CD4-positive, CD25-positive, alpha-beta regulatory T cell (primary cell): Measurements from ENCODE around the gene SUMF2. TPM values are rescaled to one million over a fixed set of nuclear protein-coding genes. Genes with fewer than 3 reads are reported as not detected.
A peak's percentile ranks its signal among the peaks of the same experiment; 100 is the strongest.
"Not testable (repeated sequence)": the region's sequence is repeated elsewhere in the genome, so short reads cannot be mapped to it uniquely, and the experiment has no call there.

Experiments used
- ATAC-seq, 2 donors: fragments of 150-1000 bp; cut with Tn5 transposase; one replicate each; pipeline ENCODE4 v1.10.0; 2021; ENCODE audit warnings: low read depth in 2 of 2, moderate number of reproducible peaks in 2 of 2, moderate library complexity in 1 of 2
- DNase-seq, 3 donors: peaks; one replicate each; pipeline versions ENCODE4 v3.0.0 to v3.0.0-alpha.2; 2012 to 2022; ENCODE audit warnings: mixed read lengths in 1 of 3
- H3K27ac ChIP-seq: one replicate; pipeline ENCODE4 v1.7.0; 2013; ENCODE audit warnings: mild to moderate bottlenecking, low read length; ENCODE audit not compliant: insufficient read depth, poor library complexity, severe bottlenecking
- H3K27me3 ChIP-seq: one replicate; pipeline ENCODE4 v1.7.0; 2013; ENCODE audit warnings: low read length; ENCODE audit not compliant: control insufficient read depth, insufficient read depth
- H3K36me3 ChIP-seq: one replicate; pipeline ENCODE4 v1.7.0; 2013; ENCODE audit warnings: mild to moderate bottlenecking, low read length, moderate library complexity; ENCODE audit not compliant: control insufficient read depth, insufficient read depth
- H3K4me1 ChIP-seq: 2 replicates; pipeline ENCODE4 v1.7.0; 2013; ENCODE audit warnings: mild to moderate bottlenecking, low read length; ENCODE audit not compliant: insufficient read depth, control insufficient read depth, poor library complexity, severe bottlenecking
- H3K4me3 ChIP-seq: one replicate; pipeline ENCODE4 v1.7.0; 2013; ENCODE audit warnings: low read depth, mild to moderate bottlenecking, low read length, moderate library complexity
- H3K9me3 ChIP-seq, 2 experiments: 1 replicate in 1 of 2; 2 replicates in 1 of 2; pipeline ENCODE4 v1.7.0; 2013; ENCODE audit warnings: low read length in 2 of 2, mild to moderate bottlenecking in 1 of 2, moderate library complexity in 1 of 2; ENCODE audit not compliant: control insufficient read depth in 2 of 2
- H3K27ac Mint-ChIP-seq, 3 donors: one replicate each; pipeline ENCODE4 v1.8.0; 2020 to 2022; ENCODE audit warnings: mild to moderate bottlenecking in 3 of 3, mixed read lengths in 3 of 3, moderate library complexity in 2 of 3
- H3K27me3 Mint-ChIP-seq: one replicate; pipeline ENCODE4 v1.8.0; 2022; ENCODE audit warnings: mild to moderate bottlenecking, mixed read lengths
- H3K36me3 Mint-ChIP-seq: one replicate; pipeline ENCODE4 v1.8.0; 2020; ENCODE audit warnings: mixed read lengths
- H3K4me1 Mint-ChIP-seq, 4 donors: one replicate each; pipeline ENCODE4 v1.8.0; 2020 to 2022; ENCODE audit warnings: mixed read lengths in 4 of 4, mild to moderate bottlenecking in 1 of 4
- H3K4me3 Mint-ChIP-seq, 4 donors: one replicate each; pipeline ENCODE4 v1.8.0; 2020 to 2022; ENCODE audit warnings: mild to moderate bottlenecking in 4 of 4, mixed read lengths in 4 of 4, moderate library complexity in 3 of 4
- H3K9me3 Mint-ChIP-seq, 7 donors: one replicate each; pipeline ENCODE4 v1.8.0; 2020 to 2022; ENCODE audit warnings: mixed read lengths in 7 of 7, mild to moderate bottlenecking in 3 of 7, moderate library complexity in 2 of 7
- polyA plus RNA-seq, 4 donors: library from polyadenylated mRNA; unstranded; fragments of 300-500 nt; fragmentation: Illumina TruSeq; gene quantifications; one replicate each; pipeline ENCODE4 v1.2.3, GENCODE V29; 2021
- total RNA-seq: library from RNA; stranded (reverse); gene quantifications from one replicate; pipeline ENCODE4 v1.2.3, GENCODE V29; 2022

Gene SUMF2
- total and polyA plus RNA-seq, 5 donors from 2014 or later, result 114 to 205 (median 182) TPM

- peaks cover 24% of the 10 kb centered on the region for H3K36me3 ChIP-seq
- Mint-ChIP-seq H3K36me3 (peaks cover 17% of the 10 kb centered on the region), H3K4me1 (peaks cover 0 to 3% (median 0%) of the 10 kb centered on the region in 4 donors), H3K4me3 (no peak overlapping the region), H3K27ac (no peak overlapping the region), H3K9me3 (no peaks in the 10 kb centered on the region), H3K27me3 (no peaks in the 10 kb centered on the region)
- no peaks in the 10 kb centered on the region for H3K27me3 ChIP-seq
- H3K9me3 ChIP-seq, result no peaks in the 10 kb centered on the region
- no peak overlapping the region for H3K4me3 ChIP-seq
- no peak for ATAC-seq
- no peak overlapping the region for H3K27ac ChIP-seq
- no peak for DNase-seq
- H3K4me1 ChIP-seq, result no peaks in the 10 kb centered on the region
These were observed 17.7 kb downstream of the SUMF2 start for GRCh38 chr7:56081626-56082340.

DNA sequence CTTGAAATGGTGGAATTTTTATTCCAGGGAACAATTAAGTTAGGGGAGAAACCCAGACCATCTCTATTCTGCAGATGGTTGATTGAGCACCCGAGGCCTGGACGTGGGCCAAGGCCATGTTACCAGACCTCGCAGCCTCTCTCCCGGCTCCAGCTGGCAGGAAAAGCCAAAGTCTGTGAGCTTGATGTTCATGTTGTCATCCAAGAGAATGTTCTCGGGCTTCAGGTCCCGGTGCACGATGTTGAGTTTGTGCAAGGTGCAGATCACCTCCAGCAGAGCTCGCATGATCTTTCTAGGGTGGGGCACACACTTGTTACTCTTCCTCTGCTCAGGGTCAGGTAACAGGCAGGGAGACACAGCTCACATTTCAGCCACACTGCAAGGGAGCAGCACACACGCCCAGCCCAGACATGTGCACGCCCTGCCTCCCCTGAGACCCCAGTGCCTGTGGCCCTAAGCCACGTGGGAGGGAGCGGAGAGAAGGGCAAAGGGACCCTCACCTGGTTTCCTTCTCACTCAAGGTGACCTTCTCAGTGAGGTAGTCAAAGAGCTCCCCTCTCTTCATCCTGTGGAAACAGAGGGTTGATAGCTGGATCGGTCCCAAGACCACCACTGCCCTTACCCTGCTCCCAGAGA, 19.2 kb downstream of the SUMF2 start:
- H3K4me1 Mint-ChIP-seq, result peaks cover 0 to 3% (median 0%) of the 10 kb centered on the region in 4 donors
- H3K9me3 Mint-ChIP-seq, result no peaks in the 10 kb centered on the region
- Histone ChIP-seq H3K9me3 (no peaks in the 10 kb centered on the region), H3K36me3 (peaks cover 23% of the 10 kb centered on the region), H3K27me3 (no peaks in the 10 kb centered on the region), H3K4me1 (no peaks in the 10 kb centered on the region), H3K27ac (no peak overlapping the region), H3K4me3 (no peak overlapping the region)
- H3K4me3 Mint-ChIP-seq, result no peak overlapping the region
- DNase-seq (no peak), ATAC-seq (peak in 1 of 2 donors; percentile 5)
- H3K27ac Mint-ChIP-seq, result peak overlapping the region in 1 of 3 donors; percentile 64
- H3K36me3 Mint-ChIP-seq, result peaks cover 16% of the 10 kb centered on the region
- H3K27me3 Mint-ChIP-seq, result no peaks in the 10 kb centered on the region

DNA sequence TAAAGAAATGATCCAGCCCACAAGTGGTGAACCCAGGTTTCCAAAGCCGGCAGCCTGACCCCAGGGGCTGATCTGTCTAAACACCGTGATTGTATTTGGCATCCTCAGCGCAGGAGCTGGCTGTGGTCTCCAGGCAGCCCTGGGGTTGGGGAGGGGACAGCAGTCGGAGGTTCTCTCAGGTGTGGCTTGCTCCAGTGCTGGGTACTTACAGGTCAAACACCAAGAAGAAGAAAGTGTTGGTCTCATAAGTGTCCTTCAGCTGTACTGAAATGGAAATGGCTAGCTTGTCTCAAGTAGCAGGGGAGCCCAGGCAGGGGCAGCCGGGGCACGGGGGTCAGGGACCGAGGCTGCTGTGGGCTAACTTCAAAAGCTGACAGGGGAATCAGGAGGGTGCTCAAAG, 22.7 kb downstream of the SUMF2 start:
- Histone ChIP-seq H3K4me3 (no peak overlapping the region), H3K4me1 (no peaks in the 10 kb centered on the region), H3K9me3 (no peaks in the 10 kb centered on the region), H3K27me3 (no peaks in the 10 kb centered on the region), H3K27ac (no peak overlapping the region), H3K36me3 (peaks cover 8% of the 10 kb centered on the region)
- Mint-ChIP-seq H3K36me3 (peaks cover 11% of the 10 kb centered on the region), H3K4me3 (no peak overlapping the region), H3K9me3 (no peaks in the 10 kb centered on the region), H3K27me3 (no peaks in the 10 kb centered on the region), H3K4me1 (peaks cover 0 to 3% (median 0%) of the 10 kb centered on the region in 4 donors), H3K27ac (no peak overlapping the region)
- ATAC-seq (no peak), DNase-seq (no peak)

DNA sequence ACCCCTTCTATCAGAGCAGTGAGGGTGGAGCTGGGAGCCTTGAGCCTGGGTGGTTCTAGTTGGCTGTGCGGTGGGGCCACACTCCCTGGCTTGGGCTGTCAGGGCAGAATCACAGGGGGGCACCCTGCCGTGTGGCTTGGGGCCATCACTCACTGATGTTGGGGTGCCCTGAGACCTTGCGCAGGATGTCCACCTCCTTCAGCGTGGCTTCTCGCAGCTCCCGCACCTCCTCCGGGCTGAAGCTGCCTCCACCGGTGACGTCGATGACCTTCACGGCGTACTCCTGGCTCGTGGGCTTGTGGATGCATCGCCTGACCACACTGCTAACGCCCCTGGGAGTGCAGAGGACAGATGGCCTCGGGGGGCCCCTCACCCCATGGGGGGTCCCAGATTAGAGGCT, 23.4 kb downstream of the SUMF2 start:
- Mint-ChIP-seq H3K4me1 (peaks cover 0 to 3% (median 0%) of the 10 kb centered on the region in 4 donors), H3K27me3 (no peaks in the 10 kb centered on the region), H3K27ac (no peak overlapping the region), H3K4me3 (no peak overlapping the region), H3K9me3 (no peaks in the 10 kb centered on the region), H3K36me3 (peaks cover 11% of the 10 kb centered on the region)
- Histone ChIP-seq H3K36me3 (peaks cover 8% of the 10 kb centered on the region), H3K27ac (no peak overlapping the region), H3K4me1 (no peaks in the 10 kb centered on the region), H3K27me3 (no peaks in the 10 kb centered on the region), H3K9me3 (no peaks in the 10 kb centered on the region), H3K4me3 (no peak overlapping the region)
- ATAC-seq (no peak), DNase-seq (no peak)

DNA sequence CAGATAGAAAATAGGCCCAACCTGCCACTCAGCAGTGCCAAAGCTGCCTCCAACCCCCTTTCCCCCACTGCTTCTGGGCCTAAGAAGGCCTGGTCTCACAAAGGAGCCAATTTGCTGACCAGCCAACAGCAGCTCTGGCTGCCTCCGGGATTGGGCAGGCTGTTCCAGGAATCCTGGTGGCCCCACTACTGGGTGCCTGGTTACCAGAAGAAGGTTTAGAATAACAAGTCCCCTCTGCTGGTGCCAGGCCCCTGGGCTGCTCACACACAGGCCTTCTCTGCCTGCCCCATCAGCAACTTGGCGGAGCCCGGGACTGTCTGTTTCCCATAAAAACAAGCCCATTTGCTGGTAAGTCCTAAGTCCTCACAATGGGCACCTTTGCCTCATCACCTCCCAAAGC, 27.5 kb downstream of the SUMF2 start:
- Histone ChIP-seq H3K36me3 (peaks cover 8% of the 10 kb centered on the region), H3K27me3 (no peaks in the 10 kb centered on the region), H3K27ac (no peak overlapping the region), H3K4me1 (no peaks in the 10 kb centered on the region), H3K9me3 (no peaks in the 10 kb centered on the region), H3K4me3 (no peak overlapping the region)
- peaks cover 7% of the 10 kb centered on the region for H3K36me3 Mint-ChIP-seq
- H3K9me3 Mint-ChIP-seq, result no peaks in the 10 kb centered on the region
- H3K4me1 Mint-ChIP-seq, result peaks cover 0 to 2% (median 0%) of the 10 kb centered on the region in 4 donors
- ATAC-seq (no peak), DNase-seq (no peak)
- no peak overlapping the region for H3K27ac Mint-ChIP-seq
- H3K27me3 Mint-ChIP-seq, result no peaks in the 10 kb centered on the region
- H3K4me3 Mint-ChIP-seq, result no peak overlapping the region

- ATAC-seq, DNase-seq, H3K9me3 Mint-ChIP-seq, H3K4me1 ChIP-seq, H3K27me3 Mint-ChIP-seq, H3K36me3 Mint-ChIP-seq, H3K9me3 ChIP-seq, H3K4me3 ChIP-seq, H3K36me3 ChIP-seq, H3K4me1 Mint-ChIP-seq, H3K27ac ChIP-seq, H3K27me3 ChIP-seq: not testable (repeated sequence)
- Mint-ChIP-seq H3K27ac (peak overlapping the region in 1 of 3 donors; percentile 62), H3K4me3 (peak overlapping the region in 1 of 4 donors; percentile 15)
These were observed 28.3 kb downstream of the SUMF2 start for GRCh38 chr7:56092388-56092787.

DNA sequence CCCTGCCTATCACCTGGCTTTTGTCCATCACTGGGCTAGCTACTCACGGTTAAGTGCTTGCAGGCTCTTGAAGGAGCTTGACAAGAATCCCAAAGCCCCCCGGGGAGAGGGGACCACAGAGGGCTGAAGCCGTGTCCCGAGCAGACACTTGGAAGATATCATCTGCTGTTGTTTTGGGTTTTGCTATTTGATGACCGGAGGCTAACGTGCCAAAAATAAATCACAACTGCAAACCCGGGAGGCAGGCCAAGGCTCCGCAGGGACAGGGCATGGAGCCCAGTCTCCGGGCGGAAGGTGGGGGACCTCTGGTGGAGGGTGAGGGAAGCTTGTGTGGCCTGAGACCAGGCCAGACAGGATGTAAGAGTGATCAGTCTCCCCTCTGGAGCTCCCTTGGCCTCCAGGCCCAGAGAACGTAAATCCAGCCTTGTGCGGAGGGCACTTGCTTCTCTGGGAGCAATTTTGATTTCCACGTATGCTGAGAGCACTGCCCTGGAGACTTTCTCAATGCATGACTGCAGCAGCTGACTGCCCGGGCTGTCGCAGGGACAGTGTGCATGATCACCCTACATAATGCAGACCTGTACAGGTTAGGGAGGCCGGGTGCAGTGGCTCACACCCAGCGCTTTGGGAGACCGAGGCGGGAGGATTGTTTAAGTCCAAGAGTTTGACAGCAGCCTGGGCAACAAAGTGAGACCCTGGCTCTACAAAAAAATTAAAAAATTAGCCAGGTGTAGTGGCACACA, 28.9 kb downstream of the SUMF2 start, which contains the start of gene PHKG1:
PHKG1 (minus strand) TSS at position 164 of the 743 bp plus-strand sequence. CDS start 4,011 bp downstream, outside the sequence.
- Mint-ChIP-seq H3K27me3 (no peaks in the 10 kb centered on the region), H3K36me3 (peaks cover 7% of the 10 kb centered on the region)

More for the DNA sequence above, 28.9 kb downstream of the SUMF2 start, which contains the start of gene PHKG1:
- Mint-ChIP-seq H3K27ac (peak within 1 kb of the TSS in 2 of 3 donors; percentile 36 to 62), H3K4me1 (peaks cover 0 to 2% (median 0%) of the 10 kb centered on the region in 4 donors), H3K4me3 (peak within 1 kb of the TSS in 1 of 4 donors; percentile 15), H3K9me3 (no peaks in the 10 kb centered on the region)
- H3K4me3 ChIP-seq, result no peak within 1 kb of the TSS
- no peak within 1 kb of the TSS for H3K27ac ChIP-seq
- no peaks in the 10 kb centered on the region for H3K4me1 ChIP-seq
- DNase-seq (no peak), ATAC-seq (no peak)
- H3K9me3 ChIP-seq, result no peaks in the 10 kb centered on the region
- peaks cover 3% of the 10 kb centered on the region for H3K36me3 ChIP-seq
- no peaks in the 10 kb centered on the region for H3K27me3 ChIP-seq
